Colon (tissue), 2 donors: ENCODE measurements around the gene FBXW9.
"Not testable (repeated sequence)": the region's sequence is repeated elsewhere in the genome, so short reads cannot be mapped to it uniquely, and the experiment has no call there.

ENCODE experiments used
- FAIRE-seq: peaks from 2 replicates; lab custom pipeline; 2012; peaks lifted over from hg19 to GRCh38; lab: Jason Lieb, UNC
- donor health status: control.
- donor health status: control.

FBXW9 gene

GRCh38 chr19:12652219-12652618 is 44.2 kb downstream of the FBXW9 start:
- no peak for FAIRE-seq

GRCh38 chr19:12649941-12650340 is 46.5 kb downstream of the FBXW9 start:
- FAIRE-seq, result no peak

- FAIRE-seq, result no peak
Observed at GRCh38 chr19:12648088-12648487, 48.3 kb downstream of the FBXW9 start.

GRCh38 chr19:12647490-12648071 is 48.9 kb downstream of the FBXW9 start:
- FAIRE-seq, result no peak

GRCh38 chr19:12647047-12647446 is 49.4 kb downstream of the FBXW9 start:
- no peak for FAIRE-seq

GRCh38 chr19:12646551-12646950 is 49.9 kb downstream of the FBXW9 start:
- FAIRE-seq, result no peak

- FAIRE-seq, result not testable (repeated sequence)
Observed at GRCh38 chr19:12643716-12644115, 52.7 kb downstream of the FBXW9 start.

GRCh38 chr19:12642506-12642905 is 53.9 kb downstream of the FBXW9 start:
- no peak for FAIRE-seq

GRCh38 chr19:12641456-12641855 is 55.0 kb downstream of the FBXW9 start:
- FAIRE-seq, result no peak

GRCh38 chr19:12639901-12640613 is 56.4 kb downstream of the FBXW9 start:
- FAIRE-seq, result no peak
